Central memory CD8-positive, alpha-beta T cell (primary cell): Measurements from ENCODE around the gene CYP11A1.
"Not testable (repeated sequence)": the region's sequence is repeated elsewhere in the genome, so short reads cannot be mapped to it uniquely, and the experiment has no call there.

ENCODE experiments used
- ATAC-seq: fragments of 150-1000 bp; cut with Tn5 transposase; replicated peaks from 2 replicates; pipeline ENCODE4 v1.10.0; 2022; ENCODE audit warnings: mild to moderate bottlenecking, moderate FRiP score, moderate number of reproducible peaks; ENCODE audit not compliant: poor library complexity, severe bottlenecking; ENCODE audit errors: extremely low read depth
- DNase-seq, 2 donors: peaks; one replicate each; pipeline ENCODE4 v3.0.0; 2021; ENCODE audit warnings: low spot score in 2 of 2
- H3K27ac Mint-ChIP-seq: one replicate; pipeline ENCODE4 v1.8.0; 2022; ENCODE audit warnings: low read depth, mild to moderate bottlenecking, moderate library complexity, mixed read lengths
- H3K27me3 Mint-ChIP-seq: one replicate; pipeline ENCODE4 v1.8.0; 2022; ENCODE audit warnings: mixed read lengths
- H3K36me3 Mint-ChIP-seq: one replicate; pipeline ENCODE4 v1.8.0; 2022; ENCODE audit warnings: mild to moderate bottlenecking, moderate library complexity, mixed read lengths; ENCODE audit not compliant: insufficient read depth
- H3K4me1 Mint-ChIP-seq: one replicate; pipeline ENCODE4 v1.8.0; 2022; ENCODE audit warnings: mixed read lengths
- H3K4me3 Mint-ChIP-seq: one replicate; pipeline ENCODE4 v1.8.0; 2022; ENCODE audit warnings: mild to moderate bottlenecking, moderate library complexity, mixed read lengths
- H3K9me3 Mint-ChIP-seq: one replicate; pipeline ENCODE4 v1.8.0; 2022; ENCODE audit warnings: mixed read lengths

CYP11A1 gene

GRCh38 chr15:74373056-74373650 lies 5.7 kb upstream of the CYP11A1 start:
- peaks cover 7% of the 10 kb centered on the region for H3K36me3 Mint-ChIP-seq
- peaks cover 24% of the 10 kb centered on the region for H3K27me3 Mint-ChIP-seq
- no peak for ATAC-seq
- H3K4me1 Mint-ChIP-seq, result peaks cover 22% of the 10 kb centered on the region
- H3K9me3 Mint-ChIP-seq, result no peaks in the 10 kb centered on the region
- H3K4me3 Mint-ChIP-seq, result peak overlapping the region; percentile 83
- no peak for DNase-seq
- peak overlapping the region; percentile 19 for H3K27ac Mint-ChIP-seq

GRCh38 chr15:74370471-74370870 lies 3.0 kb upstream of the CYP11A1 start:
- H3K4me1 Mint-ChIP-seq, result peaks cover 22% of the 10 kb centered on the region
- no peak overlapping the region for H3K27ac Mint-ChIP-seq
- ATAC-seq (no peak), DNase-seq (no peak)
- no peak overlapping the region for H3K4me3 Mint-ChIP-seq
- no peaks in the 10 kb centered on the region for H3K9me3 Mint-ChIP-seq
- H3K27me3 Mint-ChIP-seq, result peaks cover 45% of the 10 kb centered on the region
- peaks cover 5% of the 10 kb centered on the region for H3K36me3 Mint-ChIP-seq

GRCh38 chr15:74369756-74370155 lies 2.3 kb upstream of the CYP11A1 start:
- DNase-seq (no peak), ATAC-seq (no peak)
- no peak overlapping the region for H3K27ac Mint-ChIP-seq
- H3K27me3 Mint-ChIP-seq, result peaks cover 52% of the 10 kb centered on the region
- H3K4me1 Mint-ChIP-seq, result peaks cover 15% of the 10 kb centered on the region
- no peak overlapping the region for H3K4me3 Mint-ChIP-seq
- peaks cover 5% of the 10 kb centered on the region for H3K36me3 Mint-ChIP-seq
- no peaks in the 10 kb centered on the region for H3K9me3 Mint-ChIP-seq

GRCh38 chr15:74369084-74369745 lies 1.8 kb upstream of the CYP11A1 start:
- peaks cover 3% of the 10 kb centered on the region for H3K36me3 Mint-ChIP-seq
- H3K27me3 Mint-ChIP-seq, result peaks cover 57% of the 10 kb centered on the region

GRCh38 chr15:74368121-74368520 lies 675 bp upstream of the CYP11A1 start:
- Mint-ChIP-seq H3K27me3 (peaks cover 61% of the 10 kb centered on the region), H3K27ac (no peak overlapping the region), H3K4me1 (peaks cover under 1% of the 10 kb centered on the region), H3K9me3 (no peaks in the 10 kb centered on the region), H3K4me3 (no peak overlapping the region), H3K36me3 (no peaks in the 10 kb centered on the region)
- DNase-seq (no peak), ATAC-seq (no peak)

More at GRCh38 chr15:74369084-74369745, 1.8 kb upstream of the CYP11A1 start:
- H3K27ac Mint-ChIP-seq, result no peak overlapping the region
- no peak for DNase-seq
- ATAC-seq, result no peak
- H3K4me1 Mint-ChIP-seq, result peaks cover 10% of the 10 kb centered on the region
- no peak overlapping the region for H3K4me3 Mint-ChIP-seq
- H3K9me3 Mint-ChIP-seq, result no peaks in the 10 kb centered on the region

- Mint-ChIP-seq H3K36me3 (no peaks in the 10 kb centered on the region), H3K27ac (no peak overlapping the region), H3K27me3 (peaks cover 61% of the 10 kb centered on the region), H3K4me1 (no peaks in the 10 kb centered on the region), H3K4me3 (peak overlapping the region; percentile 63), H3K9me3 (no peaks in the 10 kb centered on the region)
- DNase-seq (no peak), ATAC-seq (peak; percentile 6)
Observed at GRCh38 chr15:74365598-74366445, 1.6 kb downstream of the CYP11A1 start.

GRCh38 chr15:74364936-74365597 lies 2.4 kb downstream of the CYP11A1 start:
- Mint-ChIP-seq H3K4me3 (peak overlapping the region; percentile 63), H3K27me3 (peaks cover 54% of the 10 kb centered on the region), H3K4me1 (no peaks in the 10 kb centered on the region), H3K9me3 (no peaks in the 10 kb centered on the region), H3K27ac (no peak overlapping the region), H3K36me3 (no peaks in the 10 kb centered on the region)
- no peak for ATAC-seq
- no peak for DNase-seq

- Mint-ChIP-seq H3K36me3 (no peaks in the 10 kb centered on the region), H3K4me1 (no peaks in the 10 kb centered on the region), H3K27me3 (peaks cover 30% of the 10 kb centered on the region), H3K27ac (no peak overlapping the region), H3K9me3 (no peaks in the 10 kb centered on the region), H3K4me3 (no peak overlapping the region)
- no peak for ATAC-seq
- no peak for DNase-seq
Observed at GRCh38 chr15:74362482-74362881, 5.0 kb downstream of the CYP11A1 start.

- H3K4me1 Mint-ChIP-seq, H3K4me3 Mint-ChIP-seq, DNase-seq, H3K9me3 Mint-ChIP-seq, H3K27ac Mint-ChIP-seq, H3K36me3 Mint-ChIP-seq, ATAC-seq: not testable (repeated sequence)
- H3K27me3 Mint-ChIP-seq, result peaks cover 20% of the 10 kb centered on the region
Observed at GRCh38 chr15:74360855-74361254, 6.6 kb downstream of the CYP11A1 start.

GRCh38 chr15:74359376-74359775 lies 8.1 kb downstream of the CYP11A1 start:
- H3K4me1 Mint-ChIP-seq, ATAC-seq: not testable (repeated sequence)

GRCh38 chr15:74357514-74357913 lies 9.9 kb downstream of the CYP11A1 start:
- not testable (repeated sequence) for H3K36me3 Mint-ChIP-seq, H3K9me3 Mint-ChIP-seq, H3K4me1 Mint-ChIP-seq, DNase-seq, ATAC-seq, H3K27ac Mint-ChIP-seq, H3K4me3 Mint-ChIP-seq
- H3K27me3 Mint-ChIP-seq, result peaks cover 25% of the 10 kb centered on the region

More at GRCh38 chr15:74359376-74359775, 8.1 kb downstream of the CYP11A1 start:
- DNase-seq, H3K9me3 Mint-ChIP-seq, H3K27ac Mint-ChIP-seq, H3K4me3 Mint-ChIP-seq, H3K36me3 Mint-ChIP-seq: not testable (repeated sequence)
- peaks cover 21% of the 10 kb centered on the region for H3K27me3 Mint-ChIP-seq

- not testable (repeated sequence) for H3K4me3 Mint-ChIP-seq, DNase-seq, H3K27ac Mint-ChIP-seq, H3K36me3 Mint-ChIP-seq, H3K9me3 Mint-ChIP-seq, ATAC-seq, H3K4me1 Mint-ChIP-seq
- peaks cover 25% of the 10 kb centered on the region for H3K27me3 Mint-ChIP-seq
Observed at GRCh38 chr15:74356050-74356449, 11.4 kb downstream of the CYP11A1 start.
